IPS DF 6.9 (cell line): Measurements from ENCODE around the gene NDUFS8.

ENCODE experiments used
- DNase-seq: peaks from one replicate; pipeline ENCODE4 v3.0.0-alpha.2; 2013; ENCODE audit warnings: low read depth, low spot score
- H3K27ac ChIP-seq: one replicate; pipeline ENCODE4 v1.5.1; 2013; ENCODE audit warnings: low read length, control low read depth
- H3K27me3 ChIP-seq: 2 replicates; pipeline ENCODE4 v1.6.1; 2013; ENCODE audit warnings: mild to moderate bottlenecking, low read length; ENCODE audit not compliant: control insufficient read depth, insufficient read depth
- H3K36me3 ChIP-seq: 2 replicates; pipeline ENCODE4 v1.6.1; 2013; ENCODE audit warnings: low read length; ENCODE audit not compliant: control insufficient read depth, insufficient read depth
- H3K4me1 ChIP-seq: 2 replicates; pipeline ENCODE4 v1.6.1; 2013; ENCODE audit warnings: low read length; ENCODE audit not compliant: control insufficient read depth, insufficient read depth
- H3K4me3 ChIP-seq: 2 replicates; pipeline ENCODE4 v1.5.1; 2013; ENCODE audit warnings: mild to moderate bottlenecking, low read length
- H3K9me3 ChIP-seq: 2 replicates; pipeline ENCODE4 v1.6.1; 2013; ENCODE audit warnings: low read length, inconsistent platforms; ENCODE audit not compliant: control insufficient read depth, insufficient read depth
- WGBS: extraction: QIAGEN DNeasy Blood & Tissue Kit; methylation state at CpG from one replicate; pipeline ENCODE4 v1.1.7; 2013; ENCODE audit warnings: mixed read lengths, missing lambda C conversion rate; ENCODE audit not compliant: insufficient read length, insufficient coverage; 5-methylcytosine and 5-hydroxymethylcytosine counted together

The NDUFS8 gene

DNA sequence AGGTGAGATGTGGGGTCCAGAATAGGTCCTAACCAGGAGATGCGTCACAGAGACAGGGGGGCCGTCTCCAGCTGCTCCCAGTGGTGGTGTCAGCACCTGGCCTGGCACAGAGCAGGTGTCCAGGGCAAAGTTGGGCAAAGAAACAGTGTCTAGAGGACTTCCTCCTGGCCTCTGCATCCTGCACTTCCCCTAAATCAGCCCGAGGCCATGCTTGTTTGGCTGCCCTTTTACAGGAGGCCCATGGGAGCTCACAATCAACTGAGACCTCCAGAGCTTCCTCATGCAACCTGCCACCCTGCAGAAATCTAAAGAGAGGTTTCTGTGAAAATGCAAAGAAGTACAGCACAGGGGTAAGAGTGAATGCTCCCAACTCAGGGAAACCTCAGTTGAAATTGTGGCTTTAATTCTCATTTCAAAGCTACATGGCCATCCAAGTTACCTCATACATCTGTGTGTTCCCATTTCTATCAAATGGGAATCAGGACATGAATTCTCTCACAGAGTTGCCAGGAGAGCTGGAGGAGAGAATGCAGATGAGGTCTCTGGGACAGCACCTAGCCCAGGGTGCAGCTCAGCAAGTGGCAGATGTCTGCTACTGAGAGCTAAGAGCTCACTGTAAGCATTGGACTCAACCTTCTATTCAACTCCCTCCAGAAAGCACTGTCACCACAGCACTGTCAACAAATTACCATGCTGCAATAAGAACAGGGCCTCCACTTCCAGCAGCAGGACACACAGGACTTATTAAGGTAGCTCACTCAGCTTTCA is 41.0 kb downstream of the NDUFS8 start:
- no CpG with 5 or more reads among the region's 3 CpGs for WGBS
- Histone ChIP-seq H3K27ac (no peak overlapping the region), H3K4me3 (no peak overlapping the region)

GRCh38 chr11:68074584-68075352 is 44.3 kb downstream of the NDUFS8 start:
- Histone ChIP-seq H3K27me3 (no peaks in the 10 kb centered on the region), H3K4me1 (no peaks in the 10 kb centered on the region), H3K9me3 (no peaks in the 10 kb centered on the region), H3K36me3 (peaks cover 16% of the 10 kb centered on the region; the same call in 1 of the 2 replicates), H3K4me3 (no peak overlapping the region), H3K27ac (no peak overlapping the region)
- WGBS = no CpG with 5 or more reads among the region's 10 CpGs
- no peak for DNase-seq

More for the DNA sequence above, 41.0 kb downstream of the NDUFS8 start:
- no peak for DNase-seq
- H3K36me3 ChIP-seq = peaks cover 31% of the 10 kb centered on the region
- H3K4me1 ChIP-seq = no peaks in the 10 kb centered on the region
- no peaks in the 10 kb centered on the region for H3K27me3 ChIP-seq
- H3K9me3 ChIP-seq = no peaks in the 10 kb centered on the region

- no peak for DNase-seq
- 100% methylated on average over 1 of the region's 11 CpGs for WGBS
- no peaks in the 10 kb centered on the region for H3K27me3 ChIP-seq
- H3K4me3 ChIP-seq = no peak overlapping the region
- H3K27ac ChIP-seq = no peak overlapping the region
- H3K9me3 ChIP-seq = no peaks in the 10 kb centered on the region
- H3K36me3 ChIP-seq = peaks cover 10% of the 10 kb centered on the region; the same call in 1 of the 2 replicates
- H3K4me1 ChIP-seq = no peaks in the 10 kb centered on the region
These were observed 46.0 kb downstream of the NDUFS8 start for GRCh38 chr11:68076371-68077042.

GRCh38 chr11:68077617-68078582 is 47.4 kb downstream of the NDUFS8 start:
- H3K4me1 ChIP-seq = no peaks in the 10 kb centered on the region
- no peak for DNase-seq
- 100% methylated on average over 1 of the region's 8 CpGs for WGBS
- H3K4me3 ChIP-seq = no peak overlapping the region
- no peaks in the 10 kb centered on the region for H3K27me3 ChIP-seq
- H3K9me3 ChIP-seq = no peaks in the 10 kb centered on the region
- no peak overlapping the region for H3K27ac ChIP-seq
- peaks cover 9% of the 10 kb centered on the region; the same call in 1 of the 2 replicates for H3K36me3 ChIP-seq

DNA sequence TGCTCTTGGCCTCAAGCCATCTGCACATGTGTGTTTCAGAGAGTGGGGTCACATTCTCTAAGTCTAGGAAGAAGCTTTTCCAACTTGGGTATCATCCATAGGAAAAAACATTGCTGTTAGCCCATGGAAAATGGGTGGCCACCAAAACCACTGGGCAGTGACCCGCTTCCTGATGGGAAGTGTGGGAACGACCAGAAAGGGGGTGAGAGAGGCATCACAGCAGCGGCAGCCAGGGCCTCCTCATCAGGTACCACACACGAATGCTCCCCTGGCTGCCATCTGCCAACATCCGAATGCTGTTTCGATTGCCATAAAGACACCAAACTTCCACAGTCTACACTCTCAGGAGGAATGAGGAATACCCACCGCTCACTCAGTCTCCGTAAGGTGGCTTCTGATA is 50.4 kb downstream of the NDUFS8 start:
- no peak overlapping the region for H3K4me3 ChIP-seq
- peaks cover 9% of the 10 kb centered on the region; the same call in 1 of the 2 replicates for H3K36me3 ChIP-seq
- no peaks in the 10 kb centered on the region for H3K9me3 ChIP-seq
- H3K4me1 ChIP-seq = no peaks in the 10 kb centered on the region
- no peak overlapping the region for H3K27ac ChIP-seq
- no peak for DNase-seq
- no CpG with 5 or more reads among the region's 8 CpGs for WGBS
- no peaks in the 10 kb centered on the region for H3K27me3 ChIP-seq

DNA sequence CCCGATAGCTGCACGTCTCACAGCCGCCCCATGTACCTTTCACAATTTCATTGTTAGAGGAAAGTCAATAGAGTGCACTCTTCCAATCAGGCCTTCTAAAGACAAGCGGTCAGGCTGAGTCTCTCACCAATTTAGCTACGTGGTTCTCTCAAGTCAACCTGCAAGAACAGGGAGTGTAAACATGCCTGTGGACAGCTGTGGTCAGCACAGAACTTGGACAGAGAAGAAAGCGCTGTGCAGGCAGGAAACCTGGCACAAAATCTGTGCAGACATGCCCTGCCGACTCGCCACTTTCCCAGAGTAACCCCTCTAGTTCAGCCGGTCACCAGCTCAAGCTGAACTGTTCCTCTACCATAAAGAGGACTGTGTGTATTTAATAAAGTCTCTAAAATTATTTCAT is 51.2 kb downstream of the NDUFS8 start:
- Histone ChIP-seq H3K27me3 (no peaks in the 10 kb centered on the region), H3K36me3 (peaks cover 9% of the 10 kb centered on the region; the same call in 1 of the 2 replicates), H3K27ac (no peak overlapping the region), H3K4me1 (no peaks in the 10 kb centered on the region), H3K4me3 (no peak overlapping the region), H3K9me3 (no peaks in the 10 kb centered on the region)
- DNase-seq = no peak
- no CpG with 5 or more reads among the region's 9 CpGs for WGBS

- peaks cover 9% of the 10 kb centered on the region; the same call in 1 of the 2 replicates for H3K36me3 ChIP-seq
- H3K4me1 ChIP-seq = no peaks in the 10 kb centered on the region
- no CpG with 5 or more reads among the region's 3 CpGs for WGBS
- no peak overlapping the region for H3K4me3 ChIP-seq
- no peaks in the 10 kb centered on the region for H3K9me3 ChIP-seq
- no peak overlapping the region for H3K27ac ChIP-seq
- H3K27me3 ChIP-seq = no peaks in the 10 kb centered on the region
- no peak for DNase-seq
These were observed 52.0 kb downstream of the NDUFS8 start for GRCh38 chr11:68082481-68082880.

DNA sequence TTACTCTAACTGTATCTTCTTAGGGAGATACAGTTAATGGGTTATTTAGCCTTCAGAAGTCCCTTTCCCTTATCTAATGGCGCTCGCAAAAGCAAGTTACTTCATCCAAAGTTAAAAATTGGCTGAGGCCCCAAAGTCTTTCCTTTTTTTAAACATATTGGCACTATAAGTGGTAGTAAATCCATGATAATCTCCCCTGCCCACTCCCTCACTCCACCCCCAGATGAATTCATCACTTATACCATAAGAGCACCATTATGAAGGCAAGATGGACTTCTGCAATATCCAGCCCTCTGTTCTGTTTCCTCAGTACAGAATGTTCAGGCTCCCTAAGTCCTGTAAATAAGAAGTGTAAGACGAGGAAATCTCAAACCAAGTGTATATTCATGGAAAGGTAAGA is 53.0 kb downstream of the NDUFS8 start:
- DNase-seq = no peak
- no CpG with 5 or more reads among the region's 3 CpGs for WGBS
- Histone ChIP-seq H3K27ac (no peak overlapping the region), H3K36me3 (peaks cover 9% of the 10 kb centered on the region; the same call in 1 of the 2 replicates), H3K4me1 (no peaks in the 10 kb centered on the region), H3K9me3 (no peaks in the 10 kb centered on the region), H3K4me3 (no peak overlapping the region), H3K27me3 (no peaks in the 10 kb centered on the region)
